Measurements from ENCODE around the gene FAM219B.
"Not testable (repeated sequence)": the region's sequence is repeated elsewhere in the genome, so short reads cannot be mapped to it uniquely, and the experiment has no call there.

Gene FAM219B

GRCh38 chr15:74906450-74907162 lies at the start of gene FAM219B:
Gene FAM219B, minus strand, starts transcription at chr15:74906851. Its CDS starts 51 bp downstream, at chr15:74906800.
- DNase-seq (ENCODE audit: low read depth) = peak; percentile 64

GRCh38 chr15:74955796-74956647 lies 49.4 kb upstream of the FAM219B start:
- peak; percentile 55 for DNase-seq (ENCODE audit: low read depth)

- no peak for DNase-seq (ENCODE audit: low read depth)
Observed at GRCh38 chr15:74955017-74955416, 48.4 kb upstream of the FAM219B start.

DNA sequence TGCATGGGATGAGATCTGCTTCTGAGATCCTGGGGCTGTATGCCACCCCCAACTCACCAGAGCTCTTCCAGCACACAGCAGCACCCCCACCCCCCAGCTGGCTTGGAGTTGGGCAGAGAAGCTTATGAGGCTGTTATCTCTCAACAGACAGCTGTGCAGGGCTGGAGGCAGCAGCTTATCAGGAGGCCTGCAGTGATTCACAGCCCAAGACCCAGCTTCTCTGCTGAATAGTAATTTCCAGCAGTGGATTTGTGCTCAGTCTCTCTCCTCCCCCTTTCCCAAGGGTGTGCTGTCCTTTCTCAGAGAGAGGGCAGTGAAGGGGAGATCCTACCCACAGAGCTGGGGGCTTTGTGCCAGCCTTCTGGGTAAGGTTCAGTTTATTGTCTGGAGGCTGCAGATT lies 47.9 kb upstream of the FAM219B start:
- DNase-seq (ENCODE audit: low read depth) = no peak

- no peak for DNase-seq (ENCODE audit: low read depth)
Observed at GRCh38 chr15:74951006-74951405, 44.4 kb upstream of the FAM219B start.

GRCh38 chr15:74950078-74950908 lies 43.6 kb upstream of the FAM219B start:
- peak; percentile 71 for DNase-seq (ENCODE audit: low read depth)

- DNase-seq (ENCODE audit: low read depth) = peak; percentile 77
Observed at GRCh38 chr15:74937590-74938371, 31.1 kb upstream of the FAM219B start, which contains the start of gene COX5A. Gene COX5A, minus strand, starts transcription at chr15:74938073. Its CDS starts 59 bp downstream, at chr15:74938014.

DNA sequence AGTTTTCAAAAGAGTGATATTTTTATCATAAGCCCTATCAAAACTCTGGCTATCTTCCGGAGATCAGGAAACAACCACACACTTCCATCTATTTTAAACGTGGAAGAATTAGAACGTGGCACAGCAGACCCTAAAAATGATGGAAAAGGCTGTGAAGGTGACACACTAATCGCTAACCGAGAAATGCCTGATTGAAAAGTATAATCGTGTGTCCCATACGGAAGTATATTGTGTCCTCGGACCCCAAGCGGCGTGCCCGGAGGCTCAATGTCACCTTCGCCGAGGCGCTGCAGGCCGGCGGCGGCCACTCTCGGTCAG lies 30.6 kb upstream of the FAM219B start:
- no peak for DNase-seq (ENCODE audit: low read depth)

DNA sequence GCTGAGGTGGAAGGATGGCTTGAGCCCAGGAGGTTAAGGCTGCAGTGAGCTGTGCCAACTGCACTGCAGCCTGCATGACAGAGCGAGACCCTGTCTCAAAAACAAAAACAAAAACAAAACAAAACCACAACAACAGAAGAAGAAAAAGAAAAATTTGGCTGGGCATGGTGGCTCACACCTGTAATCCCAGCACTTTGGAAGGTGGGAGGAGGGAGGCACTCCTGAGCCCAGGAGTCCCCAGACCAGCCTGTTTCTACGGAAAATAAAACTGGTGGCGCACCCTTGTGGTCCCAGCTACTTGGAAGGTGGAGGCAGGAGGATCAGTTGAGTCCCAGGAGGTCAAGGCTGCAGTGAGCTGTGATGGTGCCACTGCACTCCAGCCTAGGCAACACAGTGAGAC lies 28.5 kb upstream of the FAM219B start:
- not testable (repeated sequence) for DNase-seq (ENCODE audit: low read depth)

- DNase-seq (ENCODE audit: low read depth) = no peak
Observed at GRCh38 chr15:74933573-74933972, 26.9 kb upstream of the FAM219B start.

DNA sequence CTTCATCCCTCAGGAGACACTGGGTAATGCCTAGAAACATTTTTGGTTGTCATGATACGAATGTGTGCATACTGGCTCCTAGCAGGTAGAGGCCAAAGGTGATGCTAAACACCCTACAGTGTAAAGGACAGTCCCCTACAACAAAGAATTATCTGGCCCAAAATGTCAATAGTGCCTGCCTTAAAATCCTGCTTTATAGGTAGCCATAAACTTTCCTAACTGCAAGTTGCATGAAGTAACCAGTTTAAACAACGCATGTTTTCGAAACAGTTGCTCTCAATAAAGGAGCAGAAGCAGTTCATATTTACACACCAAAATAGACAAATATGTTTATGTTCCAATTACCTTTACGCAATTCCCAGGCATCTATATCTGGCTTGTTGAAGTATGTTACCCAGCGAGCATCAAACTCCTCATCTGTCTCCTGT lies 22.1 kb upstream of the FAM219B start:
- DNase-seq (ENCODE audit: low read depth) = no peak

- DNase-seq (ENCODE audit: low read depth) = no peak
Observed at GRCh38 chr15:74924525-74924924, 17.9 kb upstream of the FAM219B start.

- DNase-seq (ENCODE audit: low read depth) = no peak
Observed at GRCh38 chr15:74920456-74920855, 13.8 kb upstream of the FAM219B start.

GRCh38 chr15:74917676-74918075 lies 11.0 kb upstream of the FAM219B start:
- no peak for DNase-seq (ENCODE audit: low read depth)

- DNase-seq (ENCODE audit: low read depth) = not testable (repeated sequence)
Observed at GRCh38 chr15:74913799-74914198, 7.1 kb upstream of the FAM219B start.

GRCh38 chr15:74913041-74913440 lies 6.4 kb upstream of the FAM219B start:
- DNase-seq (ENCODE audit: low read depth) = no peak

GRCh38 chr15:74908635-74909034 lies 2.0 kb upstream of the FAM219B start:
- DNase-seq (ENCODE audit: low read depth) = no peak

DNA sequence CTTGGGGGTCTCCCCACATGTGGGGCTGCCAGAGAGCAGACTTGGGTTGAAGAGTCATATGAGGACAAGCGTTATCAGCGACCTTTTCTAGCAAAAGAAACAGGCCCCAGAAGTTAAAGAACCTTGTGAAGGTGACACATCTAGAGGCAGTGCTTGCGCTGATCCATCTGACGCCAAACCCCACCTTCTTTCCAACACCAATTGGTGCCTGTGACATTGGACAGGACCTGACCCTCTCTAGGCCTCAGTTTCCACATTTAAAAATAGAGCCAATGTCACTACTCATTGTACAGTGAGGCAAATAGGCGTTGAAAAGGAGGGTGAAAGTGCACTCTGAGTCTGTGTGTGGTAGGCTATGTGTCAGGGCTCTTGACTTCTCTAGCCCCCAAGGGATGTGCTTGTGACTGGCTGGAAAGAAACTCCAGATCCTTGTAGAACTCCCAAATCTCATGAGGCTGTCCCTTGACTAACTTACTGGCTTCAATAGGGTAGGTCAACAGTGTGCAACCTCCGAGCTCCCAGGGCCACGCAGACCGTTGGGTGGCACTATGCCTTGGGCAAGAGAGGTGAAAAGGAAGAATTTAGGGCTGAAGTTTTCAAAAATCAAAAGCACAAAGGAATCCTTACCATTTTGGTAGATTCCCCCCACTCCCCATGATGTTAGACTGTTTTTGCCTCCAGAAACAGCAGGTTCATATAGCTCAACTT lies 666 bp upstream of the FAM219B start:
- no peak for DNase-seq (ENCODE audit: low read depth)

DNA sequence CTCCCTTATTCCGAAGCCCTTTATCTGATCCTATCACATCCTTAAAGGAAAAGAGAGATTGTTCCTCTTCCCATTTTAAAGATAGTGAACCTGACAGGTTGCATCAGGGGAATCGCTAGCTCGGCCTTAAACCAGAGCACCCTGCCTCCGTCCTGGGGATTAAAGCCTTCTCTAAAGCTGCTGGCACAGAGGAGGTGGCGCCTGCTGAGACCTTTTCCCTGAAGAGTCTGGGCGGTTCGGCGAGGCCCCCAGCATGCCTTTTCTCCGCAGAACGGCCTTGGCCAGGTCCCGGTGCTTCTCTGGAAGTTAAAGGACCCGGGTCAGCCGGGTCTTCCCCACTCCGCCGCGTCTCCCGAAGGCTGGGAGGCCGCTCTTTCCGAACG lies 593 bp downstream of the FAM219B start:
- DNase-seq (ENCODE audit: low read depth) = no peak

DNA sequence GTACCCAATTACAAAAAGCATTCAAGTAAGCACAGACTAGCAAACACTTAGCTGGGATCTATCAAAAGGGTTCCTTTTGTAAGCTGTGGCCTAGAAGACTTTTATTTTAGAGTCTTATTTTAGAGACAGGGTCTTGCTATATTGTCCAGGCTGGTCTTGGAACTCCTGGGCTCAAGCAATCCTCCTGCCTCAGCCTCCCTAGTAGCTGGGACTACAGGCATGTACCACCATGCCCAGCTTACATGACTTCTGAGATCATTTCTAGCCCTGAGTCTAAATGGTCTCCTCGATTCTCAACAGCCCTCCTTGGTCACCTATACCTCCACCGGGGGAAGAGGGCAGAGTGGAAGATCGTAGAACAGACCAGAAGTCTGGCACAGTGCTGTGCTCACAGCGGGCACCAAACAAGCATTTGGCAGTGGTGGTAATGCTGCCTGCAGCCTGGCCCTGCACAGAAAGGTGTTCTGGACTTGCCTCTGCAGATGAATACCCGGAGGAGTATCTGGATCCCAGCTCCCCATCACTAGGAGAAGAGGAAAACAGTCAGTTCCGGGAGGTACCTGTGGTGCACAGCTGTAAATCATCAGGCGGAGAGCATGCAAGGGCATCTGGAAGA lies 2.4 kb downstream of the FAM219B start:
- DNase-seq (ENCODE audit: low read depth) = no peak

- DNase-seq (ENCODE audit: low read depth) = no peak
Observed at GRCh38 chr15:74903676-74904075, 3.0 kb downstream of the FAM219B start.
